Ascending aorta (tissue), 2 donors: ENCODE data around the gene NHS. TPM values are rescaled to one million over a fixed set of nuclear protein-coding genes. Genes with fewer than 3 reads are reported as not detected.

Experiments
- DNase-seq, 2 donors: peaks; one replicate each; pipeline ENCODE4 v3.0.0-alpha.2; 2019; ENCODE audit warnings: low spot score in 2 of 2
- H3K27ac ChIP-seq, 2 donors: fragments of 200-600 bp; sonication (generic); one replicate each; pipeline ENCODE4 v1.5.1; 2016 to 2017; ENCODE audit warnings: mild to moderate bottlenecking in 1 of 2
- H3K27me3 ChIP-seq: fragments of 200-600 bp; sonication (generic); one replicate; pipeline ENCODE4 v1.5.1; 2017
- H3K36me3 ChIP-seq, 2 donors: fragments of 200-600 bp; sonication (generic); one replicate each; pipeline ENCODE4 v1.5.1; 2016
- H3K4me1 ChIP-seq, 2 donors: fragments of 200-600 bp; sonication (generic); one replicate each; pipeline ENCODE4 v1.5.1; 2016 to 2017; ENCODE audit warnings: mild to moderate bottlenecking in 1 of 2
- H3K4me3 ChIP-seq, 2 donors: fragments of 200-600 bp; sonication (generic); one replicate each; pipeline ENCODE4 v1.5.1; 2016 to 2017; ENCODE audit warnings: mild to moderate bottlenecking in 1 of 2
- H3K9me3 ChIP-seq, 2 donors: fragments of 200-600 bp; sonication (generic); one replicate each; pipeline ENCODE4 v1.5.1; 2016
- CTCF ChIP-seq, 3 experiments: fragments of 200-600 bp in 2 of 3; fragments of 450-650 bp in 1 of 3; sonication (generic) in 2 of 3; IDR thresholded peaks; one replicate each; pipeline ENCODE4 v1.5.1; 2016 to 2019; ENCODE audit warnings: antibody characterized with exemption in 3 of 3, mild to moderate bottlenecking in 1 of 3, moderate library complexity in 1 of 3
- intact Hi-C: fragments of 100-400 bp; cut with DNase I; formaldehyde crosslinking; loops from one replicate; pipeline ENCODE4 v1.15.1; 2023
- total RNA-seq: library from RNA; depleted of rRNA; stranded (reverse); fragments of >200 nt; gene quantifications from one replicate; pipeline ENCODE4 v1.1.0, GENCODE V29; 2016

The NHS gene
- total RNA-seq, 1 donor from 2014 or later = 8.8 TPM

- no peak for DNase-seq
- Histone ChIP-seq H3K9me3 (no peaks in the 10 kb centered on the region), H3K4me1 (peaks cover 0 to 7% of the 10 kb centered on the region in 2 donors), H3K36me3 (no peaks in the 10 kb centered on the region), H3K4me3 (no peak overlapping the region), H3K27ac (no peak overlapping the region), H3K27me3 (no peaks in the 10 kb centered on the region)
- intact Hi-C loops = no loop called here
- TF ChIP-seq CTCF (IDR thresholded peaks at IDR 0.05) = no peak
These were observed 30.4 kb downstream of the NHS start for GRCh38 chrX:17405225-17405969.

- no peak for DNase-seq
- no peak for TF ChIP-seq CTCF (IDR thresholded peaks at IDR 0.05)
- Histone ChIP-seq H3K4me1 (peaks cover 0 to 4% of the 10 kb centered on the region in 2 donors), H3K4me3 (no peak overlapping the region), H3K36me3 (no peaks in the 10 kb centered on the region), H3K9me3 (no peaks in the 10 kb centered on the region), H3K27ac (no peak overlapping the region), H3K27me3 (no peaks in the 10 kb centered on the region)
- intact Hi-C loops = loop anchor here (5.0 kb wide), 1 partner anchor 173 kb away; no protein-coding TSS in a partner anchor
These were observed 34.7 kb downstream of the NHS start for GRCh38 chrX:17409566-17410290.

GRCh38 chrX:17410651-17411050 is 35.7 kb downstream of the NHS start:
- Histone ChIP-seq H3K9me3 (no peaks in the 10 kb centered on the region), H3K36me3 (no peaks in the 10 kb centered on the region), H3K4me1 (peaks cover 0 to 4% of the 10 kb centered on the region in 2 donors), H3K27me3 (no peaks in the 10 kb centered on the region), H3K4me3 (no peak overlapping the region), H3K27ac (no peak overlapping the region)
- TF ChIP-seq CTCF (IDR thresholded peaks at IDR 0.05) = no peak
- DNase-seq = no peak
- intact Hi-C loops = loop anchor here (5.0 kb wide), 1 partner anchor 172 kb away; no protein-coding TSS in a partner anchor

- Histone ChIP-seq H3K27ac (no peak overlapping the region), H3K36me3 (no peaks in the 10 kb centered on the region), H3K4me1 (peaks cover 0 to 4% of the 10 kb centered on the region in 2 donors), H3K9me3 (no peaks in the 10 kb centered on the region), H3K4me3 (no peak overlapping the region), H3K27me3 (no peaks in the 10 kb centered on the region)
- no peak for DNase-seq
- no peak for TF ChIP-seq CTCF (IDR thresholded peaks at IDR 0.05)
- intact Hi-C loops = loop anchor here (5.0 kb wide), 1 partner anchor 171 kb away; no protein-coding TSS in a partner anchor
These were observed 36.2 kb downstream of the NHS start for GRCh38 chrX:17411205-17411604.

GRCh38 chrX:17412692-17413091 is 37.7 kb downstream of the NHS start:
- H3K27ac ChIP-seq = no peak overlapping the region
- H3K9me3 ChIP-seq = no peaks in the 10 kb centered on the region
- H3K4me3 ChIP-seq = no peak overlapping the region
- intact Hi-C loops = loop anchor here (5.0 kb wide), 1 partner anchor 170 kb away; no protein-coding TSS in a partner anchor
- H3K27me3 ChIP-seq = no peaks in the 10 kb centered on the region
- DNase-seq = no peak
- peaks cover 0 to 4% of the 10 kb centered on the region in 2 donors for H3K4me1 ChIP-seq
- no peaks in the 10 kb centered on the region for H3K36me3 ChIP-seq
- no peak for TF ChIP-seq CTCF (IDR thresholded peaks at IDR 0.05)
